GM10248 (cell line): ENCODE measurements around the gene PFDN6.
"Not testable (repeated sequence)": the region's sequence is repeated elsewhere in the genome, so short reads cannot be mapped to it uniquely, and the experiment has no call there.

Experiments used
- CTCF ChIA-PET: fragments of 300-600 bp; sonication (Branson Sonifier 250); formaldehyde crosslinking; extraction: SDS; loops from one replicate; lab custom pipeline; 2021; ENCODE audit warnings: antibody characterized with exemption; lab: Yijun Ruan, JAX
- POLR2A ChIA-PET: fragments of 350-650 bp; sonication (Branson Sonifier 250); formaldehyde crosslinking; extraction: SDS; loops from one replicate; lab custom pipeline; 2020; ENCODE audit warnings: antibody characterized with exemption; lab: Yijun Ruan, JAX
- DNase-seq: peaks from one replicate; pipeline ENCODE4 v3.0.0; 2012; ENCODE audit errors: extremely low spot score
- TF ChIP-seq, protein P1 (sequence below): IDR thresholded peaks from 2 replicates; pipeline ENCODE4 v1.5.1; 2012; ENCODE audit warnings: mild to moderate bottlenecking, low read depth; ENCODE audit errors: extremely low read depth, missing control alignments, control extremely low read depth

PFDN6 gene

GRCh38 chr6:33272275-33273128, 16.9 kb upstream of the PFDN6 start:
- no peak for DNase-seq
- CTCF ChIA-PET = interaction anchor here (1.2 to 11.2 kb wide), 5 partner anchors 12 to 27 kb away, joined by 3 to 81 read pairs (median 8); partner anchors contain the start of gene RGL2
- POLR2A ChIA-PET = interaction anchor here (1.0 to 2.0 kb wide), 6 partner anchors 17 to 301 kb away, joined by 3 to 17 read pairs (median 8); partner anchors contain the start of genes PFDN6, RGL2 and WDR46
- TF ChIP-seq, protein P1, sequence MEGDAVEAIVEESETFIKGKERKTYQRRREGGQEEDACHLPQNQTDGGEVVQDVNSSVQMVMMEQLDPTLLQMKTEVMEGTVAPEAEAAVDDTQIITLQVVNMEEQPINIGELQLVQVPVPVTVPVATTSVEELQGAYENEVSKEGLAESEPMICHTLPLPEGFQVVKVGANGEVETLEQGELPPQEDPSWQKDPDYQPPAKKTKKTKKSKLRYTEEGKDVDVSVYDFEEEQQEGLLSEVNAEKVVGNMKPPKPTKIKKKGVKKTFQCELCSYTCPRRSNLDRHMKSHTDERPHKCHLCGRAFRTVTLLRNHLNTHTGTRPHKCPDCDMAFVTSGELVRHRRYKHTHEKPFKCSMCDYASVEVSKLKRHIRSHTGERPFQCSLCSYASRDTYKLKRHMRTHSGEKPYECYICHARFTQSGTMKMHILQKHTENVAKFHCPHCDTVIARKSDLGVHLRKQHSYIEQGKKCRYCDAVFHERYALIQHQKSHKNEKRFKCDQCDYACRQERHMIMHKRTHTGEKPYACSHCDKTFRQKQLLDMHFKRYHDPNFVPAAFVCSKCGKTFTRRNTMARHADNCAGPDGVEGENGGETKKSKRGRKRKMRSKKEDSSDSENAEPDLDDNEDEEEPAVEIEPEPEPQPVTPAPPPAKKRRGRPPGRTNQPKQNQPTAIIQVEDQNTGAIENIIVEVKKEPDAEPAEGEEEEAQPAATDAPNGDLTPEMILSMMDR = no peak

DNA sequence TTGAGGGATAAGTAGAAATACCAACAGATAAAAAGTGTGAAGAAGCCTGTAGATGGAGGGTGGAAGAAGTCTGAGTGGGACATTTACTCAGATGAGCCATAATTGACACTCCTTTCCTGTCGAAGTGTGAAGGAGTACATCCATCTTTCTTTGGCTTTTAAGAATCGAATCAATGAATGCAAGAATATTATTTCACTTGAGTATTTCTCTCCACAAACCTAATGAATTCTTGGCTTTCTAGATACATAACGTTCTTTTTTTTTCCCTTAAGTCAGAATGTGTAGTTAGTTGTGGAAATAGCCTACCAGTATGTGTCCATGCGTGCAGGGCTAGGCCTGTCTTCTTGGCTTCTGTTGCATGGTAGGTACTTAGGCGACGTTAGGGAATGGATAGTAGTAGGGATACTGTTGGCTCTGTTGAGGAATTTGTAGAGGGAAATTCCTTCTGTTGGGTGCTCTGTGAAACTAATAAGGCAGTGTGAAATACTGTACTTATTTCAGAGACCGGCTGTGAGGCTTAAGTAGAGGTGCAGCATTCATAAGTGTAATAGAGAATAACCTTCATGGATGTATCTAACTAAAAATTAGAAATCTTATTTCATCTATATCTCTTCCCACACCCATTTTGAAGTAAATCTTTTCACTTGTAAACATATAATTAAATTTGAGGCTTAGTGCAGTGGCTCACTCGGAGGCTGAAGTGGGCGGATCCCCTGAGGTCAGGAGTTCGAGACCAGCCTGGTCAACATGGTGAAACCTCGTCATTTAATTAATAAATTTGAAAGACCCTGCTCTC, 16.1 kb upstream of the PFDN6 start:
- ChIA-PET CTCF (interaction anchor here (11.2 kb wide), 1 partner anchor 24 kb away, joined by 81 read pairs; no protein-coding TSS in a partner anchor), POLR2A (no interaction called here)
- TF ChIP-seq, protein P1 = no peak
- DNase-seq = no peak

- DNase-seq = no peak
- TF ChIP-seq, protein P1 = no peak
- ChIA-PET POLR2A (no interaction called here), CTCF (interaction anchor here (1.6 kb wide), 1 partner anchor 25 kb away, joined by 3 read pairs; no protein-coding TSS in a partner anchor)
Measured at GRCh38 chr6:33273924-33274902, 15.2 kb upstream of the PFDN6 start.

DNA sequence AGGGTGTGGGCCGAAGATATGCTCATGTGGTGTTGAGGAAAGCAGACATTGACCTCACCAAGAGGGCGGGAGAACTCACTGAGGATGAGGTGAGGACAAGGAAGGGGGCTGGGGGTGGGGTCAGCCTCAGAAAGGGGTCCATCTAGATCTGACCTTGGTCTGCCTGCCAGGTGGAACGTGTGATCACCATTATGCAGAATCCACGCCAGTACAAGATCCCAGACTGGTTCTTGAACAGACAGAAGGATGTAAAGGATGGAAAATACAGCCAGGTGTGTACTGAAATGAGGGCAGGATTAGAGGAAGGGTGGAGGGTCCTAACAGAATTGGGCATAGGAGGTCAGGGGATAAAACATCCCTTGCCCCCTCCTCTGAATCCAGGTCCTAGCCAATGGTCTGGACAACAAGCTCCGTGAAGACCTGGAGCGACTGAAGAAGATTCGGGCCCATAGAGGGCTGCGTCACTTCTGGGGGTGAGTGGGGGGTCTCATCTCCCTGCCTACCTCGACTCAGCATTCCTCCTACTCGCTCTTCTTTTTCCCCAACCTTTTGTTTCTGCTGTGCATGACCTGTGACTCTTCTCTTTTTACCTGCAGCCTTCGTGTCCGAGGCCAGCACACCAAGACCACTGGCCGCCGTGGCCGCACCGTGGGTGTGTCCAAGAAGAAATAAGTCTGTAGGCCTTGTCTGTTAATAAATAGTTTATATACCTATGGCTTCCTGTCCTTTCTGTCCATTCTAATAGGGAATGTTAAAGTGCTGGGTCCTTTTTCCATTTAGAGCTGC, 13.4 kb upstream of the PFDN6 start:
- ChIA-PET CTCF (interaction anchor here (1.5 to 4.4 kb wide), 6 partner anchors 13 to 151 kb away, joined by 4 to 37 read pairs (median 6); partner anchors contain the start of genes PFDN6, RGL2 and WDR46), POLR2A (interaction anchor here (0.6 to 1.6 kb wide), 2 partner anchors 13 to 31 kb away, joined by 9 to 12 read pairs; partner anchors contain the start of genes PFDN6 and WDR46)
- DNase-seq = not testable (repeated sequence)

DNA sequence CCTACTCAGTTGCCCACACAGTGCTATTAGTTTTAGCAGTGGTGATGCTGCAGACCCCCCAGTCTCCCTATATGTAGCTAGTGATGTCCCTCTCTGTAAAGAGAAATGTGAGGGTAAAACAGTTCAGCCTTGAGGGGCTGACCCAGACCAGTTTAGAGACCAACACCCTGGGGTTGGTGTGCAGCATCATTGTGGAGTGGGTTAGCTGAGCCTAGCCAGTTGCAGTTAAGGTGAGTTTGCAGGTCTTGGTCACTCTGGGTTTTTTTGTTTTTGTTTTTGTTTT, 12.9 kb upstream of the PFDN6 start:
- TF ChIP-seq, protein P1 = no peak
- CTCF ChIA-PET = interaction anchor here (0.8 to 4.4 kb wide), 12 partner anchors 8 to 150 kb away, joined by 3 to 37 read pairs (median 6); partner anchors contain the start of genes PFDN6, RGL2 and WDR46
- POLR2A ChIA-PET = interaction anchor here (1.2 to 2.2 kb wide), 6 partner anchors 13 to 431 kb away, joined by 3 to 12 read pairs (median 6); partner anchors contain the start of genes PFDN6, RGL2 and WDR46
- DNase-seq = no peak
